Activated CD4-positive, alpha-beta T cell treated with anti-CD3 and anti-CD28 coated beads, Interleukin-2, amount 50 U/mL, for 4 hours (primary cell): ENCODE results near the gene ZFAND5.
A peak's percentile ranks its signal among the peaks of the same experiment; 100 is the strongest.

Source experiments
- DNase-seq, 2 experiments: peaks; one replicate each; pipeline ENCODE4 v3.0.0-alpha.2; 2020

The ZFAND5 gene

GRCh38 chr9:72364679-72365524 lies at the start of gene ZFAND5:
Gene ZFAND5, minus strand, starts transcription at chr9:72365208. Its CDS starts 4,430 bp downstream, at chr9:72360778.
- DNase-seq = peak; percentile 90

DNA sequence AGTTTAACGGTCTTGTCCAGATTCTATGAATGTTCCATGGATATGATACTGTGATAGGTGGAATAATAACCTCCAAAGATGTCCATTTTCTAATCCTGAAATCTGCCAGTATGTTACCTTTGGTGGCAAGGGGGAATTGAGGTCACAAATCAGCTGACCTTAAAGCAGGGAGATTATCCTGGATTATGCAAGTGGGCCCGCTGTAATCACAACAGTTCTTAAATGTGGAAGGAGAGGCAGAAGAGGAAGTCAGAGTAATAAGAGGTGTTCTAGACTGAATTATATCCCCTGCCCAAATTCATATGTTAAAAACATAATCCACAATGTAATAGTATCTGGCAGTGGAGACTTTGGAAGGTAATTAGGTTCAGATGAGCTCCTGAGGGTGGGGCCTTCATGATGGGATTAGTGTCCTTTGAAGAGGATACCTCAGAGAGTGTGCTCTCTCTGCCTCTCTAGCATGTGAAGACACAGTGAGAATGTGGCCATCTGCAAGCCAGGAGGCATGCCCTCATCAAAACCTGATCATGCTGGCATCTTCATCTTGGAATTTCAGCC lies 47.6 kb upstream of the ZFAND5 start:
- no peak for DNase-seq

- no peak for DNase-seq
Observed at GRCh38 chr9:72410214-72410613, 45.2 kb upstream of the ZFAND5 start.

DNA sequence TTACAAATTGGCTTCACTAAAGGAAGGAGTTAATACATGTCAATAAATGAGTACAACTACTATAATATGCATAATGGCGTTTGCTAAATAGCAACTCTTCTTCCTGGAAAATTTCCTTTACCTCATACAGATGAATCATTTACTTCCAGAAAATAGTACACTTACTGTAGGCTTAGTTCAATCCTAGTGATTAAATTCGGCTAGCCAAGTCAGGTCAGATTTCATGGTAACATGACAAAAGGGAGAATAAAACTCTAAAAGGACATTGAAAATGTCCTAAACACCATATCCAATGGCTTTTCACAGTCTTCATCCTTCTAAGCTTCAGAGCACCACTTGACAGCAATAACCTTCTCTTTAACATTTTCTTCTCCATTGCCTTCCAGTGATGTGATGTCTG lies 42.1 kb upstream of the ZFAND5 start:
- DNase-seq = no peak

- no peak for DNase-seq
Observed at GRCh38 chr9:72402744-72403143, 37.7 kb upstream of the ZFAND5 start.

GRCh38 chr9:72401396-72401795 lies 36.4 kb upstream of the ZFAND5 start:
- no peak for DNase-seq

GRCh38 chr9:72400866-72401265 lies 35.9 kb upstream of the ZFAND5 start:
- no peak for DNase-seq

- DNase-seq = no peak
Observed at GRCh38 chr9:72399391-72399790, 34.4 kb upstream of the ZFAND5 start.

- DNase-seq = no peak
Observed at GRCh38 chr9:72396247-72397091, 31.5 kb upstream of the ZFAND5 start.

DNA sequence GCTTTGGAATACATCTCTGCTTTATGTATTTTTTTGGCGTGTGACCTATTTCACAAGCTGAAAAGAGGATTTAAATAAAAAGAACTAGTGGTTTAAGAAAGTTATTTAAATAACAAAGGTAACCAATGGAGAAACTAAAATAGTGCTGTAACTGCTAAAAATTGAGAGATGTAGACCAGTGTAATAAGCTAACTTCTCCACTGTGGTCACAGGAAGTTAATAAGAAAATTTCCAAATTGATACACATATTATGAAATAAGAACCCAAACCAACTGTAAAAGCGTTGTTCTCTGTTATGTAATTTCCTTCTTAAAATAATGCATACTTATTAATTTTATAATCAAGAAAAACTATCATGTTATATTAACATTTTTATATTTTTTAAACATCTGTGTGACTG lies 29.1 kb upstream of the ZFAND5 start:
- no peak for DNase-seq

DNA sequence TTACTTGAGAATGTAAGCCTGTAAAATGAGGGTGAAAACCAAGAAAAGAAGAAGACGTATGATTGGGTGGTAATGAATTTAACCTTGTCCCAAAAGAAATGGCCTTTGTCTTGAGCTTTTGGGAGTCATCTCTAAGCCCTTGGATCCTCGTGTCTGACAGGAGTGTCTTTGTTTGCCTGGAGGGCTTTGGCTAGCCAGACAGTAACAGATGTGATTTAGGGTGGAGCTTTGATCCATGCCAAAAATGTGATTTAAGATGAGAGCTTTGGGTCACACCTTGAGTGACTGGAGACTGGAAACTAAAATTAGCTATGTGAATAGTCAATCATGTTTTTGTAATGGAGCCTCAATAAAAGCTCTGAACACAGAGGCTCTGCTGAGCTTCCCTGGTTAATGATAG lies 25.9 kb upstream of the ZFAND5 start:
- no peak for DNase-seq

GRCh38 chr9:72386186-72386585 lies 21.2 kb upstream of the ZFAND5 start:
- no peak for DNase-seq

DNA sequence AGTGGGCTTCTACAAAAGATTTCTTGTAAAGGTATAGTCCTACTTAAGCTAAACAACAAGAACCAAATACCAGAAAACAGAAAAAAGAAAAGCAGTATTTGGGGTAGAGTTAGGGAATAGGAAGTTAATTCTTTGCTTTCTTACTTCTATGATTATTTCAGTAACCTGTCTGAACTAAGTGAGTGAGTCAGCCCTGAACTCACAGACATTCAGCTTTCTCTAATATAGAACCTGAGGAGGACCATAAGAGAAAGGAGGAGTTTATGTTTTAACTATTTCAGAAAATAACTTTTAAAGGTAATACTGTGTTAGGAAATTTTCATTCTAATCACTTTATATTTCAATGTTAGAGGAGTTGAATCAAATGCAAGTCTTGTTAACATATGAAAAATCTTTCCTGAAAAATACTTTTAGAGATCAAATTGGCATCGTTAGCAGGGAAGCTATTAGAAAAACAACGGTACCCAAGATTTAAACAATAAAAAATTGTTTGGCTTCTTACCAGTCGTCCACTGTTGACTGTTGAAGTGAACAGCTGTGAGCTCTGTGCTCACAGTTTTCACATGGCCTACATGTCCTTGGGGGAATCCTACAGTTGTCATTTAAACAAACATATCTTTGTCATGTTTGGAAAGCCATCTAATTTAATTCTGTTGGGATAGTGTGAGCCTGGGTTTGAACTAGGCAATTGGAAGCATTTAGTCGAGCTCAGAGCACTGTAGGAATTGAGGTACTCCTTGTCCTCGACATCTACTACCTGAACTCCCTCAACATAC lies 19.9 kb upstream of the ZFAND5 start:
- DNase-seq = no peak

DNA sequence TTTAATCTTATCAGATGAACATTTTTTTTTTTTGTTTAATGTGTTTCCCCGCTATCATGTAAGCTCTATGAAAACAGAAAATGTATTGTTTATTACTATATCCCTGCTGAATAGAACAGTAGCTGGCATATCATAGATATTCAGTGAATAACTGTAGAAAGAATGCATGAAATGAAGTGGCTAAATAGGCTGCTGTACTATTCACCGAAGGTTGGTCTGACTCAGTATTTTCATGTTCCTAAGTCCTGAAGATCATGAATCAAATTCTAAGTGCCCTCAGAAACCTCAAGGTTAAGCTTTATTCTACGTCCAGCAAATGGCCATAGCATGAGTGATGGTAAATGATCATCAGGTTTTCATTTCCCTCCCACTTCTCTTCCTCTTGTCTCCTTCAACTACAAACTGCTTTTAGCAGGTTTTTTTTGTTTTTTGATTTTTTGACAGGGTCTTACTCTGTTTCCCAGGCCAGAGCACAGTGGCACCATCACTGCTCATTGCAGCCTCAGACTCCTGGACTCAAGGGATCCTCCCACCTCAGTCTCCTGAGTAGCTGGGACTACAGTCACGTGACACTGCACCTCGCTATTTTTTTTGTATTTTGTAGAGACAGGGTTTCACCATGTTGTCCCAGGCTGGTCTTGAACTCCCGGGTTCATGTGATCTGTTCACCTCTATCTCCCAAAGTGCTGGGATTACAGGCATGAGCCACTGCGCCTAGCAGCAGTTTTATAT lies 19.1 kb upstream of the ZFAND5 start:
- DNase-seq = no peak

DNA sequence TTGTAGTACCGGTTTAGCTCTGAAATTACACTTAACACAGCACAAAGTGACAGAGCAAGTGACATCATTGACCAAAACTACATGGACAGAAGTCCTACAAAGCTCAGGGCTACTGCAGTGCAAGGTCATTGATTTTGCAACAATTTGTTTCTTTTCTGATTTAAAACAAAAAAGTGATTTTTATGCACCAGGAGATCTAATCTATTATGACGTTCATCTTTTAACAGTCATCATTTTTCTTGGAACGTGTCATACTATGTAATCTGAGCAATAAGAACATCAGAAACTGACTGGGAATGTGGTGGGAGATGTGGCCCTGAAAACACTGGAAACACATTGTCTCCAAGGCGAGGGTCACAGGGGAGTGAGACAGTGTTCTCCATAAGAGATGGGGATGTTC lies 17.4 kb upstream of the ZFAND5 start:
- DNase-seq = no peak

- no peak for DNase-seq
Observed at GRCh38 chr9:72377041-72377440, 12.0 kb upstream of the ZFAND5 start.

DNA sequence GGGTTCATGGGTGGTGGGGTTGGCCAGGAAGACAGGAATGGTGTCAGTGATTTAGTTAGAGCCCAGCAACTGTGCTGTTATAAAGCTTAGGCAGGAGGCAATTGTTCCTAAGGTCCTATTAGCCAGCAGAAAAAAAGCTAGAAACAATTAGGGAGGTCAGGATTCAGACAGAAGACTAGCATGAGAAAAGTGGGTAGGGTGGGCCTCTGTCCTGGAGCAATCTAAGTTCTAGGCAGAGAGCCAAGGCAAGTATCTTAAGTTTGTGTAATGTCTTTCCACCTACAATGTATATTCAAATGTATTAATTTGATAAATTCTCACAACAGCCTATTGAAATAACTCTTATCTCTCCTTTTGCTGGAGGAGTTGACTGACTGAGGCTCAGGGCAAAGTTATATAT lies 6.1 kb upstream of the ZFAND5 start:
- DNase-seq = no peak

GRCh38 chr9:72365525-72366256 lies 683 bp upstream of the ZFAND5 start:
- DNase-seq = peak; percentile 39 to 52

GRCh38 chr9:72363908-72364678 lies 915 bp downstream of the ZFAND5 start:
- DNase-seq = peak; percentile 54 to 63

DNA sequence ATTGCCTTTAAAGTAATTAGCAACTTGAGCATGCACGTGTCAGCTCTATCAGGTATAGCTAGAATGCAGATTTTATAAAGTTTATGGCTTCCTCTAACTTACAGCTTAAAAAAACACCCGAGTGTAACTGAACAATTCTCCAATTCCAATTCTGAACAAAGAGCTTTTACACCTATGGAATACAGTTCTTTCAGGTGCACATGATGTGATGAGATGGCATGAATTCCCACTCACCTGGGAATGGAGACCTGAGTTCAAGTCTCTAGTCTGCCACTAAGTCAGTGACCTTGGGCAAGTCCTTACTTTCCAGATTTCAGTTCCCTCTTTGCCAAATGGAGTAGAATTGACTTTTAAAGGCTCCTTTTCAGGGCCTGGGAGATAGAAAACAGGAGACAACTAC lies 1.8 kb downstream of the ZFAND5 start:
- no peak for DNase-seq

DNA sequence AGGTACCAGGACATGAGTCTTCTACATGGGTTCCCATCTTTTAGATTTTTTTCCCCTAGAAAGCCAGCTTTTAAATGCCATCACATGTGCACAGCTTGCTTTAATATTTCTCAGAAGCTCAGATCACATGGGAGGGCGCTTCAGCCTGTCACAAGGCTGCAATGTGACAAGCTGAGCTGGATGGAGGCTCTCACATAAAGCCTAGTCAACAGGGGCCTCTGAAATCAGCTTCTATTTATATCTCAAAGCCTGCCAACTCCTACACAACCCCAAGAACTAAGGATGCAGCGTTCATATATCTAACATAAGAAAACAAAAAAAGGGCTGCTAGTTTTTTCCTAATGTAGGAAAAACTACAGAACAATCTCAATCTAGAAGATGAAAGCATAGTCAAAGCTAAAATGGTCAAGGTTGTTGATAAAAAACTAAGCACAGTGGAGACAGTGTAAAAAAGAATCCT lies 2.3 kb downstream of the ZFAND5 start:
- peak; percentile 26 to 38 for DNase-seq
